Stomach (tissue), 9 donors: ENCODE results near the gene GNG7. TPM values are rescaled to one million over a fixed set of nuclear protein-coding genes. Genes with fewer than 3 reads are reported as not detected.
A peak's percentile ranks its signal among the peaks of the same experiment; 100 is the strongest.
"Not testable (repeated sequence)": the region's sequence is repeated elsewhere in the genome, so short reads cannot be mapped to it uniquely, and the experiment has no call there.

Experiments used
- DNase-seq, 2 donors: peaks; one replicate each; pipeline versions ENCODE4 v3.0.0 to v3.0.0-alpha.2; 2013 to 2019
- H3K27ac ChIP-seq, 5 donors: fragments of 200-600 bp in 4 of 5; sonication (generic) in 4 of 5; one replicate each; pipeline ENCODE4 v1.5.1; 2013 to 2019; ENCODE audit warnings: mild to moderate bottlenecking in 1 of 5, moderate library complexity in 1 of 5
- H3K27me3 ChIP-seq, 3 donors: fragments of 200-600 bp; sonication (generic); one replicate each; pipeline ENCODE4 v1.5.1; 2017 to 2019; ENCODE audit warnings: mixed run types in 1 of 3
- H3K36me3 ChIP-seq, 4 donors: fragments of 200-600 bp; sonication (generic); 1 replicate in 3 of 4; 2 replicates in 1 of 4; pipeline ENCODE4 v1.5.1; 2016 to 2019
- H3K4me1 ChIP-seq, 4 donors: fragments of 200-600 bp; sonication (generic); one replicate each; pipeline ENCODE4 v1.5.1; 2016 to 2019
- H3K4me3 ChIP-seq, 4 donors: fragments of 200-600 bp; sonication (generic) in 3 of 4; one replicate each; pipeline ENCODE4 v1.5.1; 2016 to 2019; ENCODE audit warnings: mild to moderate bottlenecking in 1 of 4
- H3K9me3 ChIP-seq, 4 donors: fragments of 200-600 bp; sonication (generic); one replicate each; pipeline ENCODE4 v1.5.1; 2016 to 2019
- EP300 ChIP-seq: sonication (generic); formaldehyde crosslinking; IDR thresholded peaks from one replicate; pipeline ENCODE4 v1.6.1; 2017; ENCODE audit warnings: antibody characterized with exemption
- POLR2A ChIP-seq, 4 donors: fragments of 450-650 bp; IDR thresholded peaks; one replicate each; pipeline ENCODE4 v1.6.1; 2016; ENCODE audit warnings: antibody characterized with exemption in 4 of 4, control low read depth in 2 of 4, mild to moderate bottlenecking in 1 of 4, moderate library complexity in 1 of 4
- POLR2AphosphoS5 ChIP-seq, 3 donors: sonication (generic); formaldehyde crosslinking; IDR thresholded peaks; one replicate each; pipeline ENCODE4 v1.6.1; 2016; ENCODE audit warnings: antibody characterized with exemption in 3 of 3
- WGBS, 5 donors: extraction: QIAGEN DNeasy Blood & Tissue Kit in 3 of 5; methylation state at CpG; one replicate each; pipeline versions ENCODE4 v1.1.5 to v1.1.7; 2013 to 2018; 5-methylcytosine and 5-hydroxymethylcytosine counted together
- intact Hi-C: fragments of 100-400 bp; cut with DNase I; formaldehyde crosslinking; loops from one replicate; pipeline ENCODE4 v1.15.1; 2023; ENCODE audit warnings: low total_unique reads
- polyA plus RNA-seq, 3 donors: library from polyadenylated mRNA; stranded (reverse); fragments of 200-250 nt; gene quantifications; one replicate each; pipeline ENCODE4 v1.2.3, GENCODE V29; 2013
- total RNA-seq, 5 donors: library from RNA; depleted of rRNA; stranded (reverse); fragments of >200 nt; gene quantifications; one replicate each; pipeline versions ENCODE4 v1.1.0 to v1.2.3, GENCODE V29; 2014 to 2016
- TF ChIP-seq, protein P1 (sequence below), 7 experiments: fragments of 450-650 bp in 4 of 7; fragments of 200-600 bp in 3 of 7; sonication (generic) in 3 of 7; IDR thresholded peaks; one replicate each; pipeline ENCODE4 v1.5.1; 2016 to 2019; ENCODE audit warnings: antibody characterized with exemption in 7 of 7, control low read depth in 2 of 7, mild to moderate bottlenecking in 1 of 7
- donor health status: healthy with polysubstance abuse.
- donor health status: Bipolar disorder and iron deficiency.
- donor health status: healthy.

The GNG7 gene
- total and polyA plus RNA-seq, 8 donors: 0.58 to 15.1 (median 4.3) TPM

DNA sequence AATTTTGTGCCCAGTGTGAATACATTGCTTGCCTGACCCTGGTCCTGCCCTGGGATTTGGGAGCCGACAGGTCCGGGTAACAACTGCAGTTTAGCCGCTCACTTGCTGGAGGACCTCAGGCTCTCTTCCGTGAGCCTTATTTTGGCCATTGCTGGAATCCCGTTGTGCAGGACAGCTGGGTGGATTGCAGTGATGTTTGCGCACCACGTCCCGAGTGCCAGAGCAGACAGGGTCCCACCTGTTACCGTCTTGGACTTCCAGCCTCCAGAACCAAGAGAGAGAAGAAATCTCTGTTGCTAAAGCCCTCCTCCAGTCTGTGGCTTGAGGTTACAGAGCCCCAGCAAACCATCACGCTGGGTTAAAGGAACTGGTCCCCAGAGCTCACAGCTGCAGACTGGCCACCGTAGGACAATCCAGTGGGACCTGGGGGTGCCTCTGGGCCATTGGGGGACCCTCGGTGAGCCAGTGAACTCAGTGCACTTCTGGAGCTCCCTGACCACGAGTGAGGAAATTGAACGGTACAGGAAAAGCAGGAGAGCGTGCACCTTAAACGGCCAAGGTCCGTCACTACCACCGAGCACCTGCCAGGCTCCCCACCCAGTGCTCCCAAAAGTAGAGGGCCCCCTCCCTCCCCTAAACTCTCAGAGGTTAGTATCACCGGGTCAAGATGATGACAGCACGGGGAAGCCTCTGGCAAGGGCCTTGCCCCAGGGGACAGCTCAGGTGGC, 92.9 kb downstream of the GNG7 start:
- H3K4me1 ChIP-seq: peaks cover 6 to 31% (median 17%) of the 10 kb centered on the region in 4 donors
- H3K4me3 ChIP-seq: no peak overlapping the region
- no peaks in the 10 kb centered on the region for H3K36me3 ChIP-seq
- intact Hi-C loops: loop anchor here (5.0 kb wide), 1 partner anchor 137 kb away; no protein-coding TSS in a partner anchor
- H3K27ac ChIP-seq: peak overlapping the region in 2 of 5 donors; percentile 5 to 91
- 75 to 83% (median 80%) methylated on average over 11 to 20 of the region's 20 CpGs for WGBS, 5 donors
- TF ChIP-seq POLR2AphosphoS5 (IDR thresholded peaks at IDR 0.05): no peak
- TF ChIP-seq EP300: no peak
- TF ChIP-seq, protein P1, sequence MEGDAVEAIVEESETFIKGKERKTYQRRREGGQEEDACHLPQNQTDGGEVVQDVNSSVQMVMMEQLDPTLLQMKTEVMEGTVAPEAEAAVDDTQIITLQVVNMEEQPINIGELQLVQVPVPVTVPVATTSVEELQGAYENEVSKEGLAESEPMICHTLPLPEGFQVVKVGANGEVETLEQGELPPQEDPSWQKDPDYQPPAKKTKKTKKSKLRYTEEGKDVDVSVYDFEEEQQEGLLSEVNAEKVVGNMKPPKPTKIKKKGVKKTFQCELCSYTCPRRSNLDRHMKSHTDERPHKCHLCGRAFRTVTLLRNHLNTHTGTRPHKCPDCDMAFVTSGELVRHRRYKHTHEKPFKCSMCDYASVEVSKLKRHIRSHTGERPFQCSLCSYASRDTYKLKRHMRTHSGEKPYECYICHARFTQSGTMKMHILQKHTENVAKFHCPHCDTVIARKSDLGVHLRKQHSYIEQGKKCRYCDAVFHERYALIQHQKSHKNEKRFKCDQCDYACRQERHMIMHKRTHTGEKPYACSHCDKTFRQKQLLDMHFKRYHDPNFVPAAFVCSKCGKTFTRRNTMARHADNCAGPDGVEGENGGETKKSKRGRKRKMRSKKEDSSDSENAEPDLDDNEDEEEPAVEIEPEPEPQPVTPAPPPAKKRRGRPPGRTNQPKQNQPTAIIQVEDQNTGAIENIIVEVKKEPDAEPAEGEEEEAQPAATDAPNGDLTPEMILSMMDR (IDR thresholded peaks at IDR 0.05): no peak
- TF ChIP-seq POLR2A (IDR thresholded peaks at IDR 0.05): no peak
- H3K9me3 ChIP-seq: peaks cover 0 to 3% (median 0%) of the 10 kb centered on the region in 4 donors
- no peak for DNase-seq
- H3K27me3 ChIP-seq: no peaks in the 10 kb centered on the region

DNA sequence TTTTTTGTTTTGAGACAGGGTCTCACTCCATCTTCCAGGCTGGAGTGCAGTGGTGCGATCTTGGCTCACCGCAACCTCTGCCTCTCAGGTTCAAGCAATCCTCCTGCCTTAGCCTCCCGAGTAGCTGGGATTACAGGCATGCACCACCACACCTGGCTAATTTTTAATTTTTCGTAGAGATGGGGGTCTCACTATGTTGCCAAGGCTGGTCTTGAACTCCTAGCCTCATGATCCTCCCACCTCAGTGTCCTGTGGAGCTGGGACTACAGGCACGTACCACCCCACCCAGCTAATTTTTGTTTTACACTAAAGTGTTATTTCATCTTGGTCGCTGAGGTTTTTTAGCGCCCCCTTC, 93.5 kb downstream of the GNG7 start:
- H3K36me3 ChIP-seq, H3K27me3 ChIP-seq, H3K4me3 ChIP-seq, H3K9me3 ChIP-seq, intact Hi-C loops, DNase-seq: not testable (repeated sequence)
- H3K27ac ChIP-seq: peak overlapping the region in 2 of 5 donors; percentile 5 to 91
- 87 to 93% (median 90%) methylated on average over 7 of the region's 7 CpGs for WGBS, 5 donors
- peaks cover 6 to 26% (median 14%) of the 10 kb centered on the region in 4 donors for H3K4me1 ChIP-seq

- Histone ChIP-seq H3K4me1 (peaks cover 6 to 26% (median 12%) of the 10 kb centered on the region in 4 donors), H3K9me3 (no peaks in the 10 kb centered on the region), H3K4me3 (no peak overlapping the region), H3K27me3 (no peaks in the 10 kb centered on the region), H3K36me3 (no peaks in the 10 kb centered on the region), H3K27ac (peak overlapping the region in 2 of 5 donors; percentile 1 to 91)
- DNase-seq: no peak
- TF ChIP-seq POLR2AphosphoS5 (IDR thresholded peaks at IDR 0.05): no peak
- intact Hi-C loops: no loop called here
- WGBS, 5 donors: 80 to 95% (median 89%) methylated on average over 5 to 7 of the region's 7 CpGs
Observed at GRCh38 chr19:2608602-2608922, 93.9 kb downstream of the GNG7 start.

GRCh38 chr19:2607712-2608601, 94.5 kb downstream of the GNG7 start:
- intact Hi-C loops: no loop called here
- no peak for TF ChIP-seq EP300
- no peak for TF ChIP-seq POLR2AphosphoS5 (IDR thresholded peaks at IDR 0.05)
- TF ChIP-seq POLR2A (IDR thresholded peaks at IDR 0.05): no peak
- TF ChIP-seq, protein P1 (IDR thresholded peaks at IDR 0.05): no peak
- WGBS, 5 donors: 59 to 67% (median 63%) methylated on average over 43 to 47 of the region's 47 CpGs
- H3K27ac ChIP-seq: peak overlapping the region in 2 of 5 donors; percentile 15 to 91
- H3K36me3 ChIP-seq: no peaks in the 10 kb centered on the region
- H3K9me3 ChIP-seq: no peaks in the 10 kb centered on the region
- peaks cover 11 to 30% (median 15%) of the 10 kb centered on the region in 4 donors for H3K4me1 ChIP-seq
- DNase-seq: peak in 1 of 2 donors; percentile 50
- no peak overlapping the region for H3K4me3 ChIP-seq
- H3K27me3 ChIP-seq: no peaks in the 10 kb centered on the region

DNA sequence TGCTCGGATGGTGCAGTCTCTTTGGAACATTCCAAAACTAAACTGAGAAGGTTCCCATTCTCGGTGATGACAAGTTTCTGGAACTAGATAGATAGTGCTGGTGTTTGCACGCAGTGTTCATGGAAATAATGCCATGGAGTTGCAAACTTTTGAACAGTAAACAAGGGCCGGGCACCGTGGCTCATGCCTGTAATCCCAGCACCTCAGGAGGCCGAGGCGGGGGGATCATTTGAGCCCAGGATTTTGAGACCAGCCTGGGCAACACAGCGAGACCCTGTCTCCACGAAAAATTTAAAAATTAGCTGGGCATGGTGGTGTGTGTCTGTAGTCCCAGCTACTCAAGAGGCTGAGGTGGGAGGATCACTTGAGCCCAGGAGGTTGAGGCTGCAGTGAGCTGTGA, 95.7 kb downstream of the GNG7 start:
- H3K4me1 ChIP-seq: peaks cover 15 to 37% (median 26%) of the 10 kb centered on the region in 4 donors
- H3K4me3 ChIP-seq, H3K27me3 ChIP-seq, intact Hi-C loops, H3K9me3 ChIP-seq, H3K36me3 ChIP-seq, DNase-seq: not testable (repeated sequence)
- peak overlapping the region in 1 of 5 donors; percentile 42 for H3K27ac ChIP-seq
- 82 to 90% (median 85%) methylated on average over 9 of the region's 9 CpGs for WGBS, 5 donors

DNA sequence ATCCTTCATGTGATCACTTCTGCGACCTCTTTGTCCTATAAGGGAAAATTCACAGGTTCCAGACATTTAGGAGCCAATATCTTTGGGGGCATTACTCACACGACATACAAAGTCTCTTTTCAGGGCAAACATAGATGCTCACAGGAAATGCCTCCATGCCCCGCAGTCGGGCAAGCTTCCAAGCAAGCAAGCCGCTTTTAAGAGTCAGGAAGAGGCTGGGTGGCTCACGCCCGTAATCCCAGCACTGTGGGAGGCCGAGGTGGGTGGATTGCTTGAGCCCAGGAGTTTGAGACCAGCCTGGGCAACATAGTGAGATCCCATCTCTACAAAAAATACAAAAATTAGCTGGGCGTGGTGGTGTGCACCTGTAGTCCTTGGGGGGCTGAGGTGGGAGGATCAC, 96.6 kb downstream of the GNG7 start:
- H3K9me3 ChIP-seq, H3K27me3 ChIP-seq, H3K4me3 ChIP-seq, H3K36me3 ChIP-seq, DNase-seq, intact Hi-C loops: not testable (repeated sequence)
- WGBS, 5 donors: 86 to 90% (median 87%) methylated on average over 9 of the region's 9 CpGs
- peaks cover 14 to 37% (median 26%) of the 10 kb centered on the region in 4 donors for H3K4me1 ChIP-seq
- H3K27ac ChIP-seq: peak overlapping the region in 1 of 5 donors; percentile 42
